ENCODE results near the gene YIPF2.

YIPF2 gene

DNA sequence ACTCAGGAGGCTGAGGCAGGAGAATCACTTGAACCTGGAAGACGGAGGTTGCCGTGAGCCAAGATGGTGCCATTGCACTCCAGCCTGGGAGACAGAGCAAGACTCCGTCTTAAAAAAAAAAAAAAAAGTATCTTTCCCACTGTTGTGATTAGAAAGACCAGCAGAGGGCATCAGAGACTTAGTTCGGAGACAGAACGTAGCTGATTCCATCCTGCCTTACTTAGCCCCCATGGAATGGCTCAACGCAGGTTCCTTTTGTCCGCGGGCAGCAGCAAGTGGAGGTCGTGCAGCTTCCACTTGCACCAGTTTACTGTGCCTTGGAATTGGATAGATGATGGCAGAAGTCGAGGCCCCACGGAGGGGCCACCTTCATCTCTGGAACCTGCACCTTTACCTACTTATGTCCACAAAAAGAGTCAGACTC, 8.2 kb upstream of the YIPF2 start:
- DNase-seq (ENCODE audit: low spot score) = peak; percentile 57

DNA sequence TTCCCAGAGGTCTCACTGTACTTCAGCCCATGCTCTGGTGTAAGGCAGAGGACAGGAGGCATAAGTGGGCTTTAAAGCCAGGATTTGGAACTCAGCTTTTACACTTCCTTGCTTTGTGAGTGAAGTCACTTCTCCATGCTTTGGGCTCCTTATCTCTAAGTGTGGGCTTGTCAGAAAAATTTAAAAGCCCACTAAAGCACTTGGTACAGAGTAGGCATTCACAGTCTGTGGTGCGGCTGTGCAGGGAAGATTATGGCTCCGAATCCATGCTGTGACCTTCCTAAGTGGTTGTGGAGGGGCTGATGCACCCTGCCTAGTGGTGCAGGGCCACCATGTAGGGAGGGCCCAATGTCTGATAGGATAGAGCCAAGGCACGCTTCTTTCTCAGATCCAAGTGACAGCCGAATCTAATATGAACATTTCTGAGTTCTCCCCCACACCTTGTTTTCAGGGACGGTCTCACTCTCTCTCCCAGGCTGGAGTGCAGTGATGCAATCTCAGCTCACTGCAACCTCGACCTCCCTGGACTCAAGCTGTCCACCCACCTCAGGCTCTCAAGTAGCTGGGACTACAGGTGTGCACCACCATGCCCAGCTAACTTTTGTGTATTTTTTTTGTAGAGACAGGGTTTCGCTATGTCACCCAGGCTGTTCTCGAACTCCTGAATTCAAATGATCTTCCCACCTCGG, 7.1 kb upstream of the YIPF2 start:
- no peak for DNase-seq (ENCODE audit: low spot score)

- no peak for DNase-seq (ENCODE audit: low spot score)
Observed at GRCh38 chr19:10929402-10929794, 959 bp upstream of the YIPF2 start.

GRCh38 chr19:10927730-10928562, 493 bp downstream of the YIPF2 start:
- peak; percentile 31 for DNase-seq (ENCODE audit: low spot score)

- no peak for DNase-seq (ENCODE audit: low spot score)
Observed at GRCh38 chr19:10924597-10924996, 3.8 kb downstream of the YIPF2 start.

DNA sequence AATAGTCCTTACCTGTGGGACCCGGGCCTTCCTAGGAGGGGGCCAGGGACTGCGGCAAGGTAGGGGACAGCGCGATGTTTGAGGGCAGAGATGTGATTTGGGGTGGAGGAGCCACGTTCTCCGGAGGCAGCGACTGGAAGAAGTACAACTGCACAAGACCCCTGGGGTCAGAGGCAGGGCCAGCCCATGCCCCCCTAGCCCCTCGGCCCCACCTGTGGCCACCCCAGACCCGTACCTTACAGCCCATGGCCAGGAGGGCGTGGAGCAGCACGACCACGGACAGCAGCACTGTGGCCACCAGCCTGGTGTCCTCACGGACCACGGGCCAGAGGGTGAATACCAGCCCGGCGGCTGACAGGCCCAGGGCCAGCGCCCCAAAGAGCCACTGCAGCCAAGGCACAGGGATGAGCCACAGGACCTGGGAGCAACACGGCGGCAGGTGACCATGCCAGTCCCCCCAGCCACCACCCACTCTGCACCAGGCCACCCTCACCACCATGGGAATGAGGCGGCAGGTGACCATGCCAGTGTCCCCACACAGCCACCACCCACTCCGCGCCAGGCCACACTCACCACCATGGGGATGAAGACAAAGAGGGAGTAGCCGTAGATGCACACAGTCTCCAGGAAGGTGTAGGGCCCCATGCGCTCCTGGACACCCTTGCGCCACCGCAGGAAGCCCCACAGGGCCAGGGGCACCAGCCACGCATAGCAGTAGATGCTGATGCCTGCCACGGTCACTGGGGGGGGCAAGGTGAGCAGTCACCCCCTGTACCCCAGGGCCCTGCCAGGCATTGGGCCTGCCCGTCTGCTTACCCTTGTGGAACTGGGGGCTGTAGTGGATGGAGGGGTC, 5.0 kb downstream of the YIPF2 start:
- no peak for DNase-seq (ENCODE audit: low spot score)

DNA sequence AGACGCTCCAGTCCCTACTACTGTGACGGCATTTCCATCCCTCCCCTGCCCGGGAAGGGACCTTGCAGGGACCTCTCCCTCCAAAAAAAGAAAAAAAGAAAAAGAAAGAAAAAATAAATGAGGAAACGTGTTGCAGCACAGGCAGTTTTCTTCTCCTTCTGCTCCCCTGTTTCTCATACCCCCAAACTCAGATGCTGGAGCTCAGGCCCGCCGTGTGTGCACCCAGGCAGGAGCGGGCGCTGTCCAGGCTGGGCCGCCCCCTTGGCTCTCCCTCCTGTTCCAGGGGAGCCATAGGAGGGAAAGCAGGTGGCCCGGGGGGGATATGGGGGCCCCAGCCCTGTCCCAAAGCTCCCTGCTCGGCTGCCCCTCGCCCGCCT, 5.8 kb downstream of the YIPF2 start:
- no peak for DNase-seq (ENCODE audit: low spot score)

- no peak for DNase-seq (ENCODE audit: low spot score)
Observed at GRCh38 chr19:10921910-10922637, 6.4 kb downstream of the YIPF2 start.

DNA sequence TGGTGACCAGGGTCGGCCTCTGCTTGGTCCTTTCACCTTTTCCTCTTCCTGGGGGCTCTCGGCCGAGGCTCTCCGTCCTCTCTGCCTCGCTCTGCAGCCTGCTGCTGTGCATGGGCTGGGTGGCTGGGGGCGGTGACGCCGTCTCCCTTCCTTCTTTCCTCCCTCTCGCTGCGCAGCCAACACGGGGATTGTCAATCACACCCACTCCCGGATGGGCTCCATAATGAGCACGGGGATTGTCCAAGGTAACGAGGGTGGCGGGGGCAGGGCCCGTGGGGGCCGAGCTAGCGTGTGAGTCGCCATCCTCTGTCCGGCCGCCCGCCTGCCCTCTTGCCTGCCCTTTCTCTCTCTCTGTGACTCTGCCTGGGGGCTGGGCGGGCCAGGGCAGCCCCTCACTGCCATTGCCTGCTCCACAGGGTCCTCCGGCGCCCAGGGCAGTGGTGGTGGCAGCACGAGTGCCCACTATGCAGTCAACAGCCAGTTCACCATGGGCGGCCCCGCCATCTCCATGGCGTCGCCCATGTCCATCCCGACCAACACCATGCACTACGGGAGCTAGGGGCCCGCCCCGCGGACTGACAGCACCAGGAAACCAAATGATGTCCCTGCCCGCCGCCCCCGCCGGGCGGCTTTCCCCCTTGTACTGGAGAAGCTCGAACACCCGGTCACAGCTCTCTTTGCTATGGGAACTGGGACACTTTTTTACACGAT, 7.1 kb downstream of the YIPF2 start:
- no peak for DNase-seq (ENCODE audit: low spot score)

GRCh38 chr19:10920781-10921180, 7.7 kb downstream of the YIPF2 start:
- no peak for DNase-seq (ENCODE audit: low spot score)

- no peak for DNase-seq (ENCODE audit: low spot score)
Observed at GRCh38 chr19:10920288-10920655, 8.2 kb downstream of the YIPF2 start.

GRCh38 chr19:10919352-10920287, 8.8 kb downstream of the YIPF2 start:
- DNase-seq (ENCODE audit: low spot score) = no peak

DNA sequence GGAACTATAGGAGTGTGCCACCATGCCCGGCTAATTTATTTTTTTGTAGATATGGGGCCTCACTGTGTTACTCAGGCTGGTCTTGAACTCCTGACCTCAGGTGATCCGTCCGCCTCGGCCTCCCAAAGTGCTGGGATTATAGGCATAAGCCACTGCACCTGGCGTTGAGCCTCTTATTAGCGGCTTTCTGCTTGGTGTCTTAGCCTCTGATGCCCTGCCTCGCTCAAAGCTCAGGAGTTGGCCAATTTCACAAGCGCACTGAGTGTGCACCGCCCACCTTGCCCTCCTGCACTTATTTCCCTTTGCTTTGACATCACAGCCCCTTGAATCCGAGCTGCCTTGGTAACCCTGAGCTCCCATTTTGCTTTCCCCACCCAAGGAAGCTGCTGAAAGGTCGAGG, 10.1 kb downstream of the YIPF2 start:
- no peak for DNase-seq (ENCODE audit: low spot score)

- no peak for DNase-seq (ENCODE audit: low spot score)
Observed at GRCh38 chr19:10916602-10917001, 11.8 kb downstream of the YIPF2 start.

DNA sequence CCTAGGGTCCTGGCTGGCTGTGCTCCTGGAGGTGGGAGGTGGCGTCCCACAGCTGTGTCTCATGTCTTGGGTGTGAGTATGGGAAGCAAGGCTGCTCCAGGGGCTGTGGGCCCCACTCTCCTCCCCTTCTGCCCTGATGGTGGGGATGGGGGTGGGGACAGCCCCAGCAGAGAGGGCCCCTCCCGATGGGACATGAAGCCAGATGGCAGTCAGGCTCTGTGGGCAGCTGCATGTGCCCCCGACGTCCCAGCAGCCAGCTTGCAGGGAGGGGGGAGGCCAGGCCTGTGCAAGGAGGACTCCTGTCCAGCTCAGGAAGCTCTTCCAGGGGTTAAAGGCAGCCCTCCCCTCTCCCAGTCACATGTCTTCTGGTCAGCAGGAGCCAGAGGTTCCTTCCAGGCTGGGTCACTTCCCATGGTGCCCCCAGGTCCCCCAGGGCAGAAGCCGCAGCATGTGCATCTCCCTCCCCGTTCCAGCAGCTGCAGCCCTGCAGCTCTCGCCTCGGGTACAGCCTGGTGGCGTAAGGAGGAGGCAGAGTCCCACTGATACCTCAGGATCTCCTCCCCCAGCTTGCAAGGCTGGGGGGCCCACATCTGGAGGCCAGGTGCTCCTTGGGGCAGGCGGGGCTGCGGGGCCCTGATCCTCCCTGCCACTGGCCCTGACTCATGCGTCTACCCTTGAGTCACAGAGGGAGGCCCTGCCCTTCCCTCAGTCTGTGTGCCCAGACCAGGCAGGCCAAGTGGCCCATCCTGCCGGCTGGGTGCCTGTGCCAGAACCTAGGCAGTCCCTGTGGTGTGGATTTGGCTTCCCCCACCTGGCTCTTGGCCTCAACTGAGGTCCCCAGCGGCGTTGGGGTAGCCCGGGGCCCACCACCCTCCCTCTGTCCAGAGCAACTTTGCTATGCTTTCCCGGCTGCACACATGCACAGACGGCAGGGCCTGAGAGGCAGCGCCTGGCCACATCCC, 13.0 kb downstream of the YIPF2 start:
- no peak for DNase-seq (ENCODE audit: low spot score)

- DNase-seq (ENCODE audit: low spot score) = no peak
Observed at GRCh38 chr19:10913716-10914340, 14.6 kb downstream of the YIPF2 start.

- no peak for DNase-seq (ENCODE audit: low spot score)
Observed at GRCh38 chr19:10912619-10913018, 15.8 kb downstream of the YIPF2 start.

GRCh38 chr19:10911579-10912363, 16.7 kb downstream of the YIPF2 start:
- DNase-seq (ENCODE audit: low spot score) = no peak
